Urinary bladder (tissue), 4 donors: Measurements from ENCODE around the gene ASL. TPM values are rescaled to one million over a fixed set of nuclear protein-coding genes. Genes with fewer than 3 reads are reported as not detected.
"Not testable (repeated sequence)": the region's sequence is repeated elsewhere in the genome, so short reads cannot be mapped to it uniquely, and the experiment has no call there.

ENCODE experiments used
- DNase-seq: peaks from one replicate; pipeline ENCODE4 v3.0.0-alpha.2; 2015; ENCODE audit errors: extremely low spot score
- H3K27ac ChIP-seq: one replicate; pipeline ENCODE4 v1.5.1; 2013; ENCODE audit warnings: low read depth, mild to moderate bottlenecking, moderate library complexity
- H3K36me3 ChIP-seq: one replicate; pipeline ENCODE4 v1.6.1; 2013; ENCODE audit warnings: mild to moderate bottlenecking, moderate library complexity; ENCODE audit not compliant: insufficient read depth
- H3K4me1 ChIP-seq: one replicate; pipeline ENCODE4 v1.6.1; 2013; ENCODE audit warnings: mild to moderate bottlenecking, moderate library complexity; ENCODE audit not compliant: insufficient read depth
- H3K4me3 ChIP-seq: one replicate; pipeline ENCODE4 v1.5.1; 2013; ENCODE audit warnings: low read depth, low read length
- WGBS: extraction: QIAGEN DNeasy Blood & Tissue Kit; methylation state at CpG from one replicate; pipeline ENCODE4 v1.1.7; 2013; 5-methylcytosine and 5-hydroxymethylcytosine counted together
- polyA plus RNA-seq: library from polyadenylated mRNA; stranded (reverse); fragments of 200-250 nt; gene quantifications from one replicate; pipeline ENCODE4 v1.2.3, GENCODE V29; 2013
- total RNA-seq: library from RNA; depleted of rRNA; stranded (reverse); fragments of >200 nt; gene quantifications from one replicate; pipeline ENCODE4 v1.2.3, GENCODE V29; 2014
- donor health status: healthy with polysubstance abuse.
- donor health status: healthy.

Gene ASL
- total and polyA plus RNA-seq, 2 donors = 11.1 to 34.9 TPM

GRCh38 chr7:66050990-66051448 is 24.6 kb upstream of the ASL start:
- DNase-seq = no peak
- Histone ChIP-seq H3K4me3 (no peak overlapping the region), H3K36me3 (no peaks in the 10 kb centered on the region), H3K27ac (no peak overlapping the region), H3K4me1 (no peaks in the 10 kb centered on the region)
- 64% methylated on average over 3 of the region's 3 CpGs for WGBS

GRCh38 chr7:66052447-66052846 is 23.2 kb upstream of the ASL start:
- H3K27ac ChIP-seq = no peak overlapping the region
- H3K36me3 ChIP-seq = no peaks in the 10 kb centered on the region
- no peak for DNase-seq
- H3K4me3 ChIP-seq = no peak overlapping the region
- 86% methylated on average over 6 of the region's 6 CpGs for WGBS
- H3K4me1 ChIP-seq = no peaks in the 10 kb centered on the region

- Histone ChIP-seq H3K36me3 (no peaks in the 10 kb centered on the region), H3K4me3 (no peak overlapping the region), H3K4me1 (no peaks in the 10 kb centered on the region), H3K27ac (no peak overlapping the region)
- WGBS = 83% methylated on average over 6 of the region's 6 CpGs
- no peak for DNase-seq
Observed at GRCh38 chr7:66054063-66054462, 21.6 kb upstream of the ASL start.

GRCh38 chr7:66055321-66055956 is 20.2 kb upstream of the ASL start:
- no peak for DNase-seq
- WGBS = 87% methylated on average over 9 of the region's 9 CpGs

GRCh38 chr7:66060796-66061195 is 14.8 kb upstream of the ASL start:
- H3K36me3 ChIP-seq = no peaks in the 10 kb centered on the region
- no peak overlapping the region for H3K4me3 ChIP-seq
- 83% methylated on average over 1 of the region's 1 CpG for WGBS
- no peaks in the 10 kb centered on the region for H3K4me1 ChIP-seq
- DNase-seq = no peak
- no peak overlapping the region for H3K27ac ChIP-seq

More at GRCh38 chr7:66055321-66055956, 20.2 kb upstream of the ASL start:
- Histone ChIP-seq H3K4me1 (no peaks in the 10 kb centered on the region), H3K36me3 (no peaks in the 10 kb centered on the region), H3K27ac (no peak overlapping the region), H3K4me3 (no peak overlapping the region)

- Histone ChIP-seq H3K4me1 (no peaks in the 10 kb centered on the region), H3K4me3 (no peak overlapping the region), H3K27ac (no peak overlapping the region), H3K36me3 (no peaks in the 10 kb centered on the region)
- no peak for DNase-seq
- 84% methylated on average over 4 of the region's 4 CpGs for WGBS
Observed at GRCh38 chr7:66069732-66070131, 5.9 kb upstream of the ASL start.

- Histone ChIP-seq H3K4me1 (no peaks in the 10 kb centered on the region), H3K27ac (no peak overlapping the region), H3K4me3 (no peak overlapping the region), H3K36me3 (no peaks in the 10 kb centered on the region)
- no peak for DNase-seq
- WGBS = 93% methylated on average over 1 of the region's 1 CpG
Observed at GRCh38 chr7:66070222-66070621, 5.4 kb upstream of the ASL start.

- not testable (repeated sequence) for H3K4me1 ChIP-seq, H3K4me3 ChIP-seq, H3K36me3 ChIP-seq, DNase-seq, H3K27ac ChIP-seq
- 65% methylated on average over 7 of the region's 7 CpGs for WGBS
Observed at GRCh38 chr7:66072208-66072607, 3.4 kb upstream of the ASL start.

GRCh38 chr7:66076462-66077329 is 1.1 kb downstream of the ASL start:
- no peaks in the 10 kb centered on the region for H3K4me1 ChIP-seq
- H3K4me3 ChIP-seq = peak overlapping the region; percentile 64
- 71% methylated on average over 11 of the region's 11 CpGs for WGBS
- no peak overlapping the region for H3K27ac ChIP-seq
- no peak for DNase-seq
- H3K36me3 ChIP-seq = no peaks in the 10 kb centered on the region

- H3K4me1 ChIP-seq = no peaks in the 10 kb centered on the region
- no peak for DNase-seq
- 92% methylated on average over 5 of the region's 5 CpGs for WGBS
- H3K36me3 ChIP-seq = no peaks in the 10 kb centered on the region
- no peak overlapping the region for H3K27ac ChIP-seq
- no peak overlapping the region for H3K4me3 ChIP-seq
Observed at GRCh38 chr7:66078067-66078466, 2.4 kb downstream of the ASL start.

- Histone ChIP-seq H3K36me3 (no peaks in the 10 kb centered on the region), H3K27ac (no peak overlapping the region)
- 97% methylated on average over 6 of the region's 6 CpGs for whole genome bisulfite sequencing
Observed at GRCh38 chr7:66082083-66082482, 6.5 kb downstream of the ASL start.

GRCh38 chr7:66082886-66083415 is 7.3 kb downstream of the ASL start:
- no peaks in the 10 kb centered on the region for H3K36me3 ChIP-seq
- no peak for DNase-seq
- WGBS = 97% methylated on average over 16 of the region's 16 CpGs
- no peaks in the 10 kb centered on the region for H3K4me1 ChIP-seq
- H3K27ac ChIP-seq = no peak overlapping the region
- H3K4me3 ChIP-seq = no peak overlapping the region

More at GRCh38 chr7:66082083-66082482, 6.5 kb downstream of the ASL start:
- no peak for DNase-seq
- Histone ChIP-seq H3K4me1 (no peaks in the 10 kb centered on the region), H3K4me3 (no peak overlapping the region)

- Histone ChIP-seq H3K4me1 (no peaks in the 10 kb centered on the region), H3K36me3 (no peaks in the 10 kb centered on the region), H3K4me3 (no peak overlapping the region), H3K27ac (no peak overlapping the region)
- no peak for DNase-seq
- WGBS = 89% methylated on average over 2 of the region's 2 CpGs
Observed at GRCh38 chr7:66083677-66084076, 8.1 kb downstream of the ASL start.
